NK-92 treated with Interleukin-12 subunit alpha and Interleukin-12 subunit beta, amount 100 ng/mL, for 24 hours (cell line): ENCODE results near the gene ERICH4.
"Not testable (repeated sequence)": the region's sequence is repeated elsewhere in the genome, so short reads cannot be mapped to it uniquely, and the experiment has no call there.

Experiments
- DNase-seq: peaks from one replicate; lab custom pipeline; 2025; lab: John Stamatoyannopoulos, UW

ERICH4 gene

GRCh38 chr19:41442473-41443355 is at the start of gene ERICH4:
Gene ERICH4 (plus strand): TSS chr19:41443156. CDS start chr19:41443170, 14 bp downstream.
- DNase-seq, result no peak

- no peak for DNase-seq
These were observed 47.6 kb upstream of the ERICH4 start for GRCh38 chr19:41395355-41395754.

- DNase-seq, result peak; percentile 98
These were observed 45.6 kb upstream of the ERICH4 start, which contains the start of the genes BCKDHA and EXOSC5 for GRCh38 chr19:41397086-41398049. Gene BCKDHA (plus strand): TSS chr19:41397818. CDS start chr19:41397828, 10 bp downstream. Gene EXOSC5 (minus strand): TSS chr19:41397359. CDS start chr19:41397328, 31 bp downstream.

- DNase-seq, result no peak
These were observed 44.9 kb upstream of the ERICH4 start for GRCh38 chr19:41398050-41398418.

- no peak for DNase-seq
These were observed 44.4 kb upstream of the ERICH4 start for GRCh38 chr19:41398598-41398997.

GRCh38 chr19:41399091-41399490 is 43.9 kb upstream of the ERICH4 start:
- DNase-seq, result no peak

GRCh38 chr19:41399525-41399924 is 43.4 kb upstream of the ERICH4 start:
- DNase-seq, result no peak

- DNase-seq, result no peak
These were observed 41.5 kb upstream of the ERICH4 start for GRCh38 chr19:41401483-41401882.

- DNase-seq, result no peak
These were observed 40.9 kb upstream of the ERICH4 start for GRCh38 chr19:41402010-41402409.

GRCh38 chr19:41403181-41403970 is 39.6 kb upstream of the ERICH4 start:
- no peak for DNase-seq

- DNase-seq, result no peak
These were observed 37.2 kb upstream of the ERICH4 start for GRCh38 chr19:41405776-41406175.

GRCh38 chr19:41407271-41407670 is 35.7 kb upstream of the ERICH4 start:
- no peak for DNase-seq

- DNase-seq, result peak; percentile 20
These were observed 34.7 kb upstream of the ERICH4 start for GRCh38 chr19:41408256-41408655.

- DNase-seq, result not testable (repeated sequence)
These were observed 34.1 kb upstream of the ERICH4 start for GRCh38 chr19:41408846-41409245.

- DNase-seq, result no peak
These were observed 33.7 kb upstream of the ERICH4 start for GRCh38 chr19:41409288-41409687.

- DNase-seq, result no peak
These were observed 32.5 kb upstream of the ERICH4 start for GRCh38 chr19:41410336-41411054.

- DNase-seq, result no peak
These were observed 31.6 kb upstream of the ERICH4 start for GRCh38 chr19:41411100-41411967.

GRCh38 chr19:41411968-41412265 is 31.0 kb upstream of the ERICH4 start:
- no peak for DNase-seq

- DNase-seq, result no peak
These were observed 30.0 kb upstream of the ERICH4 start for GRCh38 chr19:41412953-41413352.

GRCh38 chr19:41413947-41414346 is 29.0 kb upstream of the ERICH4 start:
- no peak for DNase-seq
